ENCODE results near the gene PLEKHA7. TPM values are rescaled to one million over a fixed set of nuclear protein-coding genes. Genes with fewer than 3 reads are reported as not detected.

The PLEKHA7 gene
- total RNA-seq, 4 donors from 2014 or later = 0.72 to 3.6 (median 2.2) TPM

DNA sequence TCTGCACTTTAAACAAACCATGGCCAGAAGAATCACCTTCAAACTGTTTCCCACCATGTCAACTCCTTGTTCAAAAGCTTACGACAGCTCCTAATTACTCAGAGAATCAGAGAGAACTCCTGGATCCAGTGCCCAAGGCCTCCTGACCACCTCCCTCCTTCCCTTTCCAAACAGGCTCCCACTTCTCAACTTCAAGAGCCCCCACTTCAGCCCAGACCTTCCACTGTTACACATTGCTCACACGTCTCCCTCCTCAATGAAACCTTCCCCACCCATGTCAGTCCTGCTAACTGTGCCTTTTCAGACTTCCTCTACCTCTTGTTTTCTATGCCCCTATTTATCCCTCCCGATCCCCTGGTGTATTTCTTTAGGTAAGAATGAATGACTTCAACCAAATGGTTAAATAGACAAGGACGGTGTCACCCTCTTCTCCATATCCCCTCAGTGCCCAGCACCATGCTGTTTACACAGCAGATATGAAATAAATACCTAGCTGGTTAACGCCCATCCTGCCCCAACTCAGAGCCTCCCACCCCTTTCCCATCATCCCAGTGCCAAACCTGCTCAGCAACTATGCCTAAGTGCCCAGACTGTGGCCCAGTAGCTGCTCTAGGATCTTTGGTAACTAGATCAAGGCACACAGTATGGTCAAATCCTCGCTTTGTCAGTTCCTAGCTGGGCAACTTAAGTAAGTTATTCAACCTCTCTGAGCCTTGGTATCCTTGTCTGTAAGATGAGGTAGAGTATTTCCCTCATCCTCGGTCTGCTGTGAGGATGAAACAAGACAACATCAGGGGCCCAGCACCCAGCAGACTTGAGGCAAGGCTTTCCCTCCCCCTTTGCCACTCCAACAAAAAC is 36.8 kb downstream of the PLEKHA7 start:
- Histone ChIP-seq H3K9me3 (no peaks in the 10 kb centered on the region), H3K4me1 (no peaks in the 10 kb centered on the region), H3K27ac (no peak overlapping the region), H3K36me3 (no peaks in the 10 kb centered on the region), H3K27me3 (no peaks in the 10 kb centered on the region), H3K4me3 (no peak overlapping the region)
- TF ChIP-seq CTCF (IDR thresholded peaks at IDR 0.05 in 4 of 5, conservative IDR thresholded peaks at IDR 0.05 in 1 of 5) = no peak
- no peak for TF ChIP-seq POLR2A (IDR thresholded peaks at IDR 0.05)
- DNase-seq (no peak), ATAC-seq (no peak)
- in situ Hi-C loops (cut with MboI; ENCODE audit: low sequenced_read_pairs in 4 of 4) (no loop called here), intact Hi-C loops (cut with DNase I; ENCODE audit: low total_unique reads) (no loop called here)

GRCh38 chr11:16976379-16976778 is 37.8 kb downstream of the PLEKHA7 start:
- in situ Hi-C loops (cut with MboI; ENCODE audit: low sequenced_read_pairs in 4 of 4) = no loop called here
- Histone ChIP-seq H3K36me3 (no peaks in the 10 kb centered on the region), H3K27ac (no peak overlapping the region), H3K27me3 (no peaks in the 10 kb centered on the region), H3K4me3 (no peak overlapping the region), H3K4me1 (no peaks in the 10 kb centered on the region), H3K9me3 (no peaks in the 10 kb centered on the region)
- intact Hi-C loops (cut with DNase I; ENCODE audit: low total_unique reads) = no loop called here
- DNase-seq (no peak), ATAC-seq (no peak)
- TF ChIP-seq POLR2A (IDR thresholded peaks at IDR 0.05) (no peak), CTCF (IDR thresholded peaks at IDR 0.05 in 4 of 5, conservative IDR thresholded peaks at IDR 0.05 in 1 of 5) (no peak)

DNA sequence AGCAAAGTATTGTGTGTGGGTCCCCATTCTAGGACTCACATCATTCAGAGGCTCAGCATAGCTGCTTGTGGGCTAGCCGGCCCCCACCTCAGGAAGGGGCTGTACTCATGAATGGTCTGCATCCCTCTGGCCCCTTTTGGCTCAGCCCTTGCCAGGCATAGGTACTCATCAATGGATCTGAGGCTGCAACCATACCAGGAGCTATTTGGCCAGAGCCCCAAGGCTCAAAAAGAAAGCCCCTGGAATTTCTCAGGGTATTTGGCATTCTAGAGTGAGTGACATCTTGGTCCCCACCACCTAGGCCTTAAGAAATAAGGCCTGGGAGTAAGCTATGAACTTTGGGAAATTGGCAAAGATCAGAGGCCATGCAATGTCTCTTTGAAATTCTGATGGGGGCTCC is 38.3 kb downstream of the PLEKHA7 start:
- in situ Hi-C loops (cut with MboI; ENCODE audit: low sequenced_read_pairs in 4 of 4) = no loop called here
- no peak overlapping the region for H3K27ac ChIP-seq
- no peak for ATAC-seq
- no peaks in the 10 kb centered on the region for H3K27me3 ChIP-seq
- H3K4me3 ChIP-seq = no peak overlapping the region
- intact Hi-C loops (cut with DNase I; ENCODE audit: low total_unique reads) = no loop called here
- no peaks in the 10 kb centered on the region for H3K4me1 ChIP-seq
- no peaks in the 10 kb centered on the region for H3K9me3 ChIP-seq
- no peaks in the 10 kb centered on the region for H3K36me3 ChIP-seq
- DNase-seq = no peak
- TF ChIP-seq CTCF (IDR thresholded peaks at IDR 0.05 in 4 of 5, conservative IDR thresholded peaks at IDR 0.05 in 1 of 5) (no peak), POLR2A (IDR thresholded peaks at IDR 0.05) (no peak)

DNA sequence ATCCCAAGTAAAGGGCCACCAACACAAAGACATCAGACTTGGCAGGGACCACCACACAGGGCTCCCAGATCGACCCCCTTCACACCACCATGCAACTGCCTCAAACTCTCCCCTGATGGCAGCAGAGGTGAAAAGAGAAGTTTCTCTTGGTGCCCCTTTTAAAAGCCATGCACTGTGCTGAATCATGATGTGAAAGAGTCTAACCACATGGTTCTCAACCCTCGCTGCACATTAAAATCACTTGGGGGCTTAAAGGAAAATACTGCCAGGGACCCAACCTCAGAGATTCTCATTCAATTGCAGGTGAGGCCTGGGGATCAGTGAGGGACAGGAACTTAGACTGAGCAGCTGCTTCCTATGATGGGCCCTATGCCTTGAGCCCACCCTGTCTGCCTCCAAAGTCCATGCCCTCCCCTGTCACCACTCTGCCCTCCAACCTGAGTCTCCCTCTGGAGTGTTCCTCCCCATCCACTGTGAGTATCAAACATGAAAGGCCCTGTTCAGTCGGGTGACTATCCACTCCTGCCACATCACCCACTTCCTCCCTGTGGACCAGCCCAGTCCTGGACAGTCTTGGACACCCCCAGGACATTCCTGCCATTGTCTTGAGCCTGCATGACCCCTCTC is 40.8 kb downstream of the PLEKHA7 start:
- in situ Hi-C loops (cut with MboI; ENCODE audit: low sequenced_read_pairs in 4 of 4) = no loop called here
- Histone ChIP-seq H3K4me3 (no peak overlapping the region), H3K27ac (no peak overlapping the region), H3K27me3 (no peaks in the 10 kb centered on the region), H3K9me3 (no peaks in the 10 kb centered on the region), H3K4me1 (no peaks in the 10 kb centered on the region), H3K36me3 (no peaks in the 10 kb centered on the region)
- no peak for DNase-seq
- no peak for TF ChIP-seq POLR2A (IDR thresholded peaks at IDR 0.05)
- no peak for TF ChIP-seq CTCF (IDR thresholded peaks at IDR 0.05 in 4 of 5, conservative IDR thresholded peaks at IDR 0.05 in 1 of 5)
- intact Hi-C loops (cut with DNase I; ENCODE audit: low total_unique reads) = no loop called here
- ATAC-seq = no peak
